HG03558 (cell line): ENCODE results near the gene PANK4.
"Not testable (repeated sequence)": the region's sequence is repeated elsewhere in the genome, so short reads cannot be mapped to it uniquely, and the experiment has no call there.

ENCODE experiments used
- ATAC-seq: cut with Tn5 transposase; IDR thresholded peaks from one replicate; pipeline ENCODE4 v1.9.1; 2021; ENCODE audit warnings: moderate number of reproducible peaks; ENCODE audit not compliant: unreplicated experiment; ENCODE audit errors: extremely low read depth

PANK4 gene

DNA sequence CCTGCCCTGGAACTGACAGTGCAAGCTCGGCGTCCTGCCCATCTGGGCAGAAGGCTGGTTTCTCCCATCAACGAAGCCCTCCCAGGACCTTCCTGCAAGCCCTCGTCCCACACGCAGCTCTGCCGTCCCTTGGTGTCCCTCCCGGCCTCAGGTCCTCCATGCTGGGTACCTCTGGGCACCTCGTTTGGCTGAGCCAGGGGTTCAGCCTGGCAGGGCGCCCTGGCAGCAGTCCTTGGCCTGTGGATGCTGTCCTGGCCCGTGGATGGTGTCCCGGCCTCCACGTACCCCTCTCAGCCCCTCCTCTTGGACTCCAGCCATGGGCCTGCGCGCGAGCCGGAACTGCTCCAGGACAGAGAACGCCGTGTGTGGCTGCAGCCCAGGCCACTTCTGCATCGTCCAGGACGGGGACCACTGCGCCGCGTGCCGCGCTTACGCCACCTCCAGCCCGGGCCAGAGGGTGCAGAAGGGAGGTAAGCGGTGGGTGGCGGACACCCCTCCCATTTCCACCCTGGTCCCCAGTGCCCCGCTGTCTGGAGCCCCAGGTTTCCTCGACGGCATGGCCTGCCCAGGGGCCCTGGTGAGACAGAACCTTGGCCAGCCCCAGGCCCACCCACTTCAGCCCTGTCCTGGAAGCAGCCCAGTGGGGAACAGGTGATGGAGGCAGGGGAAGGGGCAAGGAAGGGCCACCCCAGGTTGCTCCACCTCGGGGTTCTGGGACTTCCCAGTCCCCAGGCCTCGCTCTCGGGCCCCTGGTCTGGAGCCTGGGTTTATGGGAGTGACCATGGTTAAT, 33.3 kb upstream of the PANK4 start:
- ATAC-seq: no peak

DNA sequence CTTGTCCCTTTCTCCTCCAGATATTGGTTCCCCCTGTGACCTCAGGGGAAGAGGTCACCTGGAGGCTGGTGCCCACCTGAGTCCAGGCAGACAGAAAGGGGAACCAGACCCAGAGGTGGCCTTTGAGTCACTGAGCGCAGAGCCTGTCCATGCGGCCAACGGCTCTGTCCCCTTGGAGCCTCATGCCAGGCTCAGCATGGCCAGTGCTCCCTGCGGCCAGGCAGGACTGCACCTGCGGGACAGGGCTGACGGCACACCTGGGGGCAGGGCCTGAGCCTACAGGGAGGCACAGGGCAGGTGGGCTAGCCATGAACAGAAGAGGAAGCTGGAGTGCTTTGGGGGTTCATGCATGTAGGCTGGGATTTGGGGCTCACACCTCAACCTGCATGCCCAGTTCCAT, 32.5 kb upstream of the PANK4 start:
- no peak for ATAC-seq

DNA sequence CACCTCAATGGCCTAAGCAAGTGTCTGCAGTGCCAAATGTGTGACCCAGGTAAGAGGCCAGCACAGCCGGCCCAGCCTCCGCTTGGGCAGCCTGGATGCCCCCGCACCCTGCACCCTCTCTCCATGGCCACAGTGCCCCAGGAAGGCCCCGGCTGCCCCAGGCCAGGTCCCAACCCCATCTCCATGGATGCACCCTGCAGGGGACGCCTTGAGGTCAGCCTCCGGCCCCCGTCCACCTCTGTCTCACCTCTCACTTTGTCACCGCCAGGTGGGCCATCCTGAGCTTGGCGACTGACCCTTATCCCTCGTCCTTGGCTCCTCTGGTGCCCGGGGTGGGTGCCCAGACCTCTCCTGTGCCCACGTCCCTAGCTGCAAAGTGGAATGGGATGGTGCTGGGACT, 32.0 kb upstream of the PANK4 start:
- no peak for ATAC-seq

DNA sequence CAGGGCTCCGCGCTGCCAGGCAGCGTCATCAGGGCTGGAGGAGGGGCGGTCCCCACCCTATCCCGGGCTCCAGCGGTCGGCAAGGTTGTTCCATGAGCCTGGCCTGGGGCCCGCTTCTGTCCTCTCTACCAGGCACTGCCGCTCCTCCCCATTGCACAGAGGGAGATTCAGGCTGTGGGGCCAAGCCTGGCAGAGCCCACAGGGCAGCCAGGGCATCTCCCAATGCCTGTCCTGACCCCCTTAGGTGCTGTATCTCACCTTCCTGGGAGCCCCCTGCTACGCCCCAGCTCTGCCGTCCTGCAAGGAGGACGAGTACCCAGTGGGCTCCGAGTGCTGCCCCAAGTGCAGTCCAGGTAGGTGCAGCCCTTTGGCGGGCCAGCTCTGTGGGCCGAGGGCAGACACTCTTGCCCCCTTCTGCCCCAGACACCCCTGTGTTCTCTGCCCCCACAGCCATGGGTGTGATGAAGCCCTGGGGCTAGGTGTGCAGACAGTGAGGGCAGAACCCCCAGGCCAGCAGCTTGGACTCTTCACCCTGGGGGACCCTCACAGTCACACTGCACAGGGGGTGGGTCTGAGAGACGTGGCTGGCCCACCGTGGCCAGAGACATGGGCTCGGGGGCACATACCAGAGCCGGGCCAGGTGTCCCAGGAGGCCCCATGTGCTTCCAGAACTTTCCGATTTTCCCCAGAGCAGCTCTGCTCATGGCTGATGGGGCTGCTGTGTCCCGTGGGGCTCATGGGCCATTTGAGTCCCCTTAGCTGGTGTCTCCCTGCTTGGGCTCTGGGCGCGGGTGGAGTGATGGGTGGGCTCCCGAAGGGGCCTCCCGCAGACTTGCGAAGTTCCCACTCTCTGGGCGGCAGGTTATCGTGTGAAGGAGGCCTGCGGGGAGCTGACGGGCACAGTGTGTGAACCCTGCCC, 31.3 kb upstream of the PANK4 start:
- no peak for ATAC-seq

DNA sequence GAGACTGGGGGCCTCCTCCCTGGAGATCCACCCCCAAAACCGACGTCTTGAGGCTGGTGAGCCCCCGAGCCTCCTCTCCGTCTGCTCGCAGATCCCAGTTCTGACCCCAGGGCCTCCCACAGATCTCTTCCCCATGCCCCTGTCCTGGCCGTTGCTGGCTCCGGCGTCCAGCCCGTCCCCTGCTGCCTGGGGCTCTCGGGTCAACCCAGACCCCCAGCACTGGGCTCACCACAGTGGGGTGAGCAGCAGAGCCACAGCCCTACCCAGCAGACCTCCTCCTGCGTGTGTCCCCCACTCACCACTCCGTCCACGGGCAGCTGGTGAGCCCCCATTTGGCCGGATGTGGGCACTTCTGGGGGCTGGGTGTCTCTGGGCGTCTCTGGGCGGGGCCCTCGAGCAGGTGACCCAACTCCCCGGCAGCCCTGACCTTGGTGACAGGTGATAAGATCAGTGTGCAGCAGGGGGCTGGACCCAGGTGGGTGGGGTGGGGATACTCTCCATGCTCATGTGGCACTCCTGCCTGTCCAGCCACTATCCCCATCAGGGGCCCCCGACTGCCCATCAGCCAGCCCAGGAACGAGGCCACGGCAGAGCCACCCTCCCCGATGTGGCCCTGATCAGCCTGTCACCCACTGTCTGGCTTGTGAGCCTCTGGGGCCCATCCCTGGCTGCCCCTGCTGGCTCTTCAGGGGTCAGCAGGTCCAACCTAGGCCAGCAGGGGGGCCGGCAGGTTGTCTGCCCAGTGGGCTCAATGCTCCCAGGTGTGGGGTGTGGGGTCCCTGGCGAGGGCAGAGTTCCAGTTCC, 30.5 kb upstream of the PANK4 start:
- no peak for ATAC-seq

DNA sequence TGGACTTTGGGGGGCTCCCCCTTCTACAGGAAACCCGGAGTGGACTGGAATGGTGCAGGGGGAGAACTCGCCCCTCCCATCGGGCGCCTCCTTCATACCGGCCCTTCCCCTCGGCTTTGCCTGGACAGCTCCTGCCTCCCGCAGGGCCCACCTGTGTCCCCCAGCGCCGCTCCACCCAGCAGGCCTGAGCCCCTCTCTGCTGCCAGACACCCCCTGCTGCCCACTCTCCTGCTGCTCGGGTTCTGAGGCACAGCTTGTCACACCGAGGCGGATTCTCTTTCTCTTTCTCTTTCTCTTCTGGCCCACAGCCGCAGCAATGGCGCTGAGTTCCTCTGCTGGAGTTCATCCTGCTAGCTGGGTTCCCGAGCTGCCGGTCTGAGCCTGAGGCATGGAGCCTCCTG, 29.9 kb upstream of the PANK4 start, which contains the start of gene TNFRSF14:
Gene TNFRSF14 (plus strand): TSS at position 95 of the 401 bp plus-strand sequence. CDS start 294 bp downstream, at position 389.
- no peak for ATAC-seq

DNA sequence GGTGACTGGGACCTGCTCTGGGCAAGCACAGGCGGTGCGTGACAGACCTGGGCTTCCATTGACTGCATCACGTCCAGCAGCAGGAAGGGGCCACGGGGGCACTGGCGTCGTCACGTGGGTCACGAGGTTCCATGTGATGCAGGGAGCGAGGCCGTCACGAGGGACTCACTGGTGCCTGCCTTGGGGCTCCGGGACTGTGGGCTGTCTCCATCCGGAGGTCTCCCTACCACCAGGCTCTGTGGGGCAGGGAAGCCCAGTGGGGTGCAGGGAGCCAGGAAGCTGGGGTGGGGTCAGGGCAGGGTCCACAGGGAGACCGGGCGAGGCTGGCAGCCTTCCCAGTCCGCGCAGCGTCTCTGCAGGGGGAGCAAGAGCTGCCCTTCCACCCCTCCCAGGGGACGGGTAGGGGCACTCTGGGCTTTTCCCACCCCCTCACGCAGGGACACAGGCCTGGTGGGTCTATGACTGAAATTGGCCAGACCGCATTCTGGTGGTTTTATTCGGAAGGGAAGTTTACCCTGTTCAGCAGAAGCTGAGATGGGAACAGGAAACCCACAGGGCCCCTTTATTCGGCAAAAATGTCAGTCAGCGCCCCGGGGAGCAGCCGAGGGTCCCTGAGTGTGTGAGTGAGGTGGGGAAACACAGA, 29.4 kb upstream of the PANK4 start:
- no peak for ATAC-seq

DNA sequence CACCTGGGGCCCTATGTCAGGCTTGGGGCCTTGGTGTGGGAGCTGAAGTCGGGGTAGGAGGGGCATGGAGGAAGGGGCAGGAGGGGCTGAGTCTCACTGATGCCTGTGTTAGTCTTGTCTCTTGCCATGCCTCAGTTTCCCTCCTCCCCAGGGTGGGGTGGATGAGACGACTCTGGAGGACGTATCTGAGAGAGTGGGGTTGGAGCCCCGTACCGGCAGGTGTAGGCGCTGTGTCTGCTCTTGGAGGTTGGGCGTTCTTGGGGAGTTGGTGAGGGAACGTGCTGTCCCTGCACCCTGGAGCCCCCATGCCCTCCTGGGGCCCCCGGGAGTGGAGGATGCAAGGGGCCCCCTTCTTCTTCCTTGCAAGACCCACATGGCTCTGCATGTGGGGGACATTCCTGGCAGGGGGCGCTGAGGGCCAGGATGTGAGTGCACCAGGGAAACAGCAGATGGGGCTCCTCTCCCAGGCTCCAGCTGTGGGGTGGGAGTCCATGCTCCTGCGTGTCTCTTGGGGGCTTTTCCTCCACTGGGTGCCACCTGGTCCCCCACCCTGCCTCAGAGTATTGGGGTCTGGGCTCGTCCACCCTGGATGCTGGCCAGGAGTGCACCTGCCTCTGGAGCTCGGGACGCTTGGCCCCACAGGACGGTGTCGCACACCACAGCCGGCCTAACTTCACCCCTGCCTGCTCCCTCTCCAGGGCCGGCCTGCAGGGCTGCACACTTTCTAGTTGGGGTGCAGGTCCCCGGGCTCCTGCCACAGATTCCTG, 28.4 kb upstream of the PANK4 start:
- ATAC-seq: no peak

DNA sequence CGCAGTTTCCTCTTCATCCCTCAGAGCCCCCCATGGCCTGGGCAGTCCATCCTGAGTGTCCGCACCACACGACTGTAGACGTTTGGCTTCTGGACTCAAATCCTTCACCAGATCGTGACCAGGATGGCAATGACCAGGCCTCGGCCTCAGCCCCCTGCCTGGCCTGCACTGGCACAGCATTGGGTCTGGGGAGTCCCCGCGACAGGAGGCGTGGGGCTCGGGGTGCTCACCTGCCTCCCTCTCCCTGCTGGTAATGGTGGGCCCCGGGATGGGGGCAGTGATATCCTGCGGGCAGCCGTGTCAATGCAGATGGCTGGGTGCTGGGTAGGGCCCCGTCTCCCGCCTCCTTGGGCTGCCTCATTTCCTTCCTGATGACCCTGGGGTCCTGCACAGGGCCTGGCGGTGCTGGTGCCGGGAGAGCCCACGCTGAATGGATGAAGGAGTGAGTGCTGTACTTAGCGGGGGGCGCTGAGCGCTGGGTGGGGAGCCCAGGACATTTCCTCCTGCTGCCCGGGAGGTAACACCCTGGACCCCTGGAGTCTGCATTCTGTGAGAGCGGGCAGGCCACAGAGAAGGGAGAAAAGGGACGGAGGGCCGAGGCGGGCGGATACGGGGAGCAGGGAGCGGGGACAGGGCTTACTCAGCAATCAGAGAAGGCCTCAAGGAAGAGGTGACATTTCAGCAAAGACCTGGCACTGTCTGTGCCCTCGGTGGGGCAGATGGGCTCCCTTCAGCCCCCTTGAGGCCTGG, 27.6 kb upstream of the PANK4 start:
- no peak for ATAC-seq

DNA sequence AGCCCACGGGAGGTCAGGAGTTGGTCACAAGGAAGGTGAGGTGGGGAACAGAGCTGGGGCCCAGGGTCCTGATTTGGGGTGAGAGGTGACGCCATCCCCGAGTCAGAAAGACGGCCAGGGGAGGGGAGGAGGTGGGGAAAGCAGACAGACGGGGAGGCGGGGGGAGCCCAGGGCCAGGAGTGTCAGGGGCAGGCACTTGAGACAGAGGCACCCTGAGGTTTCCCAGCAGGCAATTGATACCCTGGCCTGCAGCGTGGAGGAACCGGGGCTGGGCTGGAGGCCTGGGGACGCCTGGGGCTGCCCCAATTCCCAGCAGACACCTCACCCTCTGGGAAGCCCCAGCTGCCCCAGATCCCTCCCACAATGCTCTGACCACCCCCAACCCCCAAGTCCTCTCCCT, 26.7 kb upstream of the PANK4 start:
- not testable (repeated sequence) for ATAC-seq

DNA sequence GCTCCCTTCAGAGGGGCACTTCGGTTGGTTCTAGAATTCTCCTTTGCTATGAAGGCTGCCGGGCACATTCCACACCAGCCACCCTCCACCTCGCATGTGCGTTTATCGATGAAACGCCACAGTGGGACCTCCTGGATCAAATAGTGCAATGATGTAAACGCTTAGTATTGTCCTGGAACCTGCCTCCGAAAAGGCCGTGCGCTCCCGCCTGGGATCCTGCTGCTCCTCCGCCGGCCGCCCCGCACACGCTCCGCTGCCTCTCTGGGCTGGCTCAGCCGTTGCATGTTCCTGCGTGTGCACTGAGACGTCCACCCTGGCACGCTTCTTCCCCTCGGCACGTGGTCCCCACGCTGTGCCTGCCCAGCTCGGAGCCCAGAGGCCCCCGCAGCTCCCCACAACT, 25.8 kb upstream of the PANK4 start:
- no peak for ATAC-seq

DNA sequence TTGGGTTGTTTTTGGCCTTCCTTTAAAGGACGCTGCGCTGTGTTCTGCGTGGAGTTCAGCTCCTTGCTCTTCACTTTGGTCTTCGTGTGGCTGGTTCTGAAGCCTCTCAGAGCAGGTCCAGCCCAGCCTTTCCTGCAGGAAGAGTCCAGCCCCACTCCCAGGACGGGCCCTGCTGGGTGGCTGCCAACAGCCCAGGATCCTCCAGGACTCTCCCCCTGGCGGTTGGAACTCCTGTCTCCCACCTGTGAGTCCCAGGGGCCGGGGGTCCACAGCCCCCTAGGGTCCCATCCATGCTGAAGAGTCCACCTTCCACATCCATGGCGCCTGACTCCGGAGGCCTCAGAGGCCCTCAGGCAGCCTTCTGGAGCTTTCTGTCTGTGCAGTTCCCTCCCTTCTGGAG, 25.1 kb upstream of the PANK4 start:
- ATAC-seq: not testable (repeated sequence)

DNA sequence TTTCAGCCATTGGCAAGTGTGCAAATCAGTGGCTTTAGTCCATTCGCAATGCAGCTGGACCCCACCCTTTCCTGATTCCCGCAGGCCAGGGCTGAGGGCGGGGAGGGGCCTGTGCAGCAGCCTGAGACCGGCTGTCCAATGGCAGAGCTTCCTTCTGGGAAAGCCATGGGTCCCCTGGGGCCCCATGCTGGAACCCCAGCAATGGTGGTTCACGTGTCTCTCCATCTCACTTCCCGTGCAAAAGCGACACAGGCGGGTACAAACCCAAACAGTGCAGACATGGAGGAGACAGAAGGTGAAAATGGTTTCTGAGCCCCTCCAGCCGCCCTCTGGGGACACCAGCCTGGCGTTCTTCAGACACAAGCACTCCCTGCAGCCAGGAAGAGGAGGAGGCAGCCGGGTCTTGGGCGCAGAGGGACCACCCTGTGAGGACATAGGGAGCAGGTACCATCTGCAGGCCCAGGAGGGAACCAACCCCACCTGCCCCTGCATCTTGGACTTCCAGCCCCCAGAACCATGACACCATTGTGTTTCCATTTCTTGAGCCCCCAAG, 24.0 kb upstream of the PANK4 start:
- not testable (repeated sequence) for ATAC-seq

DNA sequence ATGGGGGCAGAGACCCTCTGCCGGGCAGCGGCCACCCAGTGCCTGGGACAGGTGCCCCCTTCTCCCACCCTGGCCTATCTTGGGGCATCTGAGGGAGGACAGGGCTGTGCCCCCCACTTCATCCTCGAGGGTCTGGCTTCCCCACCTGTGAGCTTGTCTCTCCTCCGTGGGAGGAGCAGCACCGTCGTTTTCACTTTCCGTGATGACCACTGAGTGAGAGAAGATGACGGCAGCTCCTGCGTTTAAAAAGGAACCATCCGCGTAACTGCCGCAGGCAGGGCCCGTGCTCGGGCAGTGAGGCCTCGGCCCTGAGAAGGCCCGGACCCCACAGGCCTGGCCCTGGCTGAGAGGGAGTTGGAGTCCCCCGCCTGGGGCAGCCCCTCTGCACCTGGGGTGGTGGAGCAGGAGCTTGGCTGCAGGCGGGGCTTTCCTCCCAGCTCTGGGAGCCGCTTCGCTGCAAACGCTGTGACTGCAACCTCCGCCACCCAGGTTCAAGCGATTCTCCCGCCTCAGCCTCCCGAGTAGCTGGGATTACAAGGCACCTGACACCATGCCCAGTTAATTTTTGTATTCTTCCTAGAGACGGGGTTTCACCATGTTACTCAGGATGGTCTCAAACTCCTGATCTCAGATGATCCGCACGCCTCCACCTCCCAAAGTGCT, 23.1 kb upstream of the PANK4 start:
- ATAC-seq: not testable (repeated sequence)

DNA sequence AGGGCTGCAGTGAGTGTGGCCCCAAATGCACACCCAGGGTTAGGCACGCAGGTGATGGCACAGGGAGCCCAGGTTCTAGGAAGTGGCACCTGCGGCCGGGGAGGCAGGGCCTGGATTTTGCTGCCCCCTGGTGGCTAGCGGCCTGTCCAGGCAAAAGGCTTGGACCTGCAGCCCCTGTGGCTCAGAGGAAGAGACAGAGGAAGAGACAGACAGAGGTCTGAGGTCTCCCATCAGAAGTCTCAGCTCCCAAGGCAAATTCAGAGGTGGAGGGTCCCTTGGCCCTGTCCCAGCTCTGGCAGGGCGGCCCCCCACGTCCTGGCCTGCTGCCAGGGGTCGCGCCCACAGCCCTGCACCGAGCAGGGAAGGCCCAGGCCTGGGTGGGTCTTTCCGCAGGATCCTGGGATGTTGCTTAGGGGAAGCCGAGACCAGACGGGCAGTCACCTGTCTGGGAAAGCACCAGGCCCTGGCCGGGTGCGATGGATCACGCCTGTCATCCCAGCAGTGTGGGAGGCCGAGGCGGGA, 21.7 kb upstream of the PANK4 start:
- ATAC-seq: no peak

DNA sequence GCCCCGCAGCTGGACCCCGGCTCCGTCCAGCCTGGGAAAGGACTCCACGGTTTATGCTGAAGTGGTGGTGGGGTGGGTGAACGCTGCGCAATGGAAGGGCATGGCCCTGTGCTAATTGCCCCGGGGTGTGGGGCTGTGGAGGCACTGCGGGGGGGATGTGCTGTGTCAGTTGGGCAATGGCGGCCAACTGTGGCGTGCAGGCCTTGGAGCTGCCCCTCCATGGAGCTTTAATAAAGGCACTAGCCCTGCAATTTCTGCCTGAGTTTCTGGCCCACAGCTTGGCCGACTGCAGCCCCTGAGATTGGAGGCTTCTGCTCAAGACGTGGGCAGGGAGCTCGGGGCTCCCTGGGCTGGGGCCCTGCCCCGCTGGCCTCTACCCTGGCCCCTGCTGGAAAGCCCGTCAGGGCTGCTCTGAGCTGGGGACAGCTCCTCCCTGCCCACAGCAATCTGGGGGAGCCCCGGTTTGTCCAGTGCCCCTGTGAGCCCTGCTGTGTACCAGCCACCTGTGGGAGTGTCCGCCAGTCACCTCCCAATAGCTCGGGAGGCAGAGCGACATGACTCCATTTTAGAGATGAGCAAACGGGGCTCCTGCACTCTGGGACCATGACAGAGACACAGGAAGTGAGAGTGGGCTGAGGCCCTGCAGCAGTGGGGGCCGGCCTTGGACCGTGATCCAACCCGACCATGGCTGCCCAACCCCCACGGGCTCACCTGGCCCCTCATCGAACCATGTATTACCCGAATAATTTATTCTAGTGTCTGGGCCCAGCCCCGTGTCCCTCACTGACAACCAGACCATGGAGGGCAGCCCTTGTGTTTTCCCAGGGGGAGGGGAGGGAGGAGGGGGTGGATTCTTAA, 21.0 kb upstream of the PANK4 start:
- ATAC-seq: no peak
